T-helper 1 cell treated with Interleukin-12 subunit alpha and Interleukin-12 subunit beta and Interleukin-4 antibody, amounts not matched to agents 30 μg/mL and 1 μg/mL, for 36 hours (primary cell): Measurements from ENCODE around the gene TMEM150A.

Source experiments
- H3K27ac Mint-ChIP-seq: one replicate; pipeline ENCODE4 v1.8.0; 2021; ENCODE audit warnings: mild to moderate bottlenecking, mixed read lengths
- H3K27me3 Mint-ChIP-seq: one replicate; pipeline ENCODE4 v1.8.0; 2021; ENCODE audit warnings: low read depth, mixed read lengths
- H3K36me3 Mint-ChIP-seq: one replicate; pipeline ENCODE4 v1.8.0; 2021; ENCODE audit warnings: low read depth, mixed read lengths
- H3K4me1 Mint-ChIP-seq: one replicate; pipeline ENCODE4 v1.8.0; 2021; ENCODE audit warnings: low read depth, mixed read lengths
- H3K4me3 Mint-ChIP-seq: one replicate; pipeline ENCODE4 v1.8.0; 2021; ENCODE audit warnings: mild to moderate bottlenecking, moderate library complexity, mixed read lengths
- H3K9me3 Mint-ChIP-seq: one replicate; pipeline ENCODE4 v1.8.0; 2021; ENCODE audit warnings: mixed read lengths

TMEM150A gene

GRCh38 chr2:85551698-85552678 is 50.5 kb downstream of the TMEM150A start:
- Mint-ChIP-seq H3K27me3 (no peaks in the 10 kb centered on the region), H3K4me1 (peaks cover 10% of the 10 kb centered on the region), H3K36me3 (peaks cover 42% of the 10 kb centered on the region), H3K27ac (peak overlapping the region; percentile 13), H3K9me3 (no peaks in the 10 kb centered on the region), H3K4me3 (no peak overlapping the region)

GRCh38 chr2:85550486-85550885 is 52.0 kb downstream of the TMEM150A start:
- H3K4me3 Mint-ChIP-seq = no peak overlapping the region
- peaks cover 49% of the 10 kb centered on the region for H3K36me3 Mint-ChIP-seq
- no peaks in the 10 kb centered on the region for H3K9me3 Mint-ChIP-seq
- H3K4me1 Mint-ChIP-seq = peaks cover 12% of the 10 kb centered on the region
- no peak overlapping the region for H3K27ac Mint-ChIP-seq
- H3K27me3 Mint-ChIP-seq = no peaks in the 10 kb centered on the region

- Mint-ChIP-seq H3K27ac (no peak overlapping the region), H3K9me3 (no peaks in the 10 kb centered on the region), H3K36me3 (peaks cover 48% of the 10 kb centered on the region), H3K27me3 (no peaks in the 10 kb centered on the region), H3K4me3 (no peak overlapping the region), H3K4me1 (peaks cover 12% of the 10 kb centered on the region)
These were observed 52.7 kb downstream of the TMEM150A start for GRCh38 chr2:85549826-85550225.

GRCh38 chr2:85549095-85549494 is 53.4 kb downstream of the TMEM150A start:
- H3K4me1 Mint-ChIP-seq = peaks cover 16% of the 10 kb centered on the region
- no peaks in the 10 kb centered on the region for H3K9me3 Mint-ChIP-seq
- no peaks in the 10 kb centered on the region for H3K27me3 Mint-ChIP-seq
- H3K36me3 Mint-ChIP-seq = peaks cover 49% of the 10 kb centered on the region
- H3K4me3 Mint-ChIP-seq = no peak overlapping the region
- no peak overlapping the region for H3K27ac Mint-ChIP-seq

GRCh38 chr2:85548608-85548900 is 53.9 kb downstream of the TMEM150A start:
- H3K4me1 Mint-ChIP-seq = peaks cover 16% of the 10 kb centered on the region

More at GRCh38 chr2:85548608-85548900, 53.9 kb downstream of the TMEM150A start:
- no peak overlapping the region for H3K27ac Mint-ChIP-seq
- H3K27me3 Mint-ChIP-seq = no peaks in the 10 kb centered on the region
- H3K36me3 Mint-ChIP-seq = peaks cover 50% of the 10 kb centered on the region
- H3K4me3 Mint-ChIP-seq = no peak overlapping the region
- H3K9me3 Mint-ChIP-seq = no peaks in the 10 kb centered on the region
